Stomach (tissue), 4 donors: ENCODE results near the gene VSTM2L.

Experiments
- CTCF ChIP-seq, 7 experiments: fragments of 450-650 bp in 4 of 7; fragments of 200-600 bp in 3 of 7; sonication (generic) in 3 of 7; IDR thresholded peaks; one replicate each; pipeline ENCODE4 v1.5.1; 2016 to 2019; ENCODE audit warnings: antibody characterized with exemption in 7 of 7, control low read depth in 2 of 7, mild to moderate bottlenecking in 1 of 7
- EP300 ChIP-seq: sonication (generic); formaldehyde crosslinking; IDR thresholded peaks from one replicate; pipeline ENCODE4 v1.6.1; 2017; ENCODE audit warnings: antibody characterized with exemption
- POLR2A ChIP-seq, 4 donors: fragments of 450-650 bp; IDR thresholded peaks; one replicate each; pipeline ENCODE4 v1.6.1; 2016; ENCODE audit warnings: antibody characterized with exemption in 4 of 4, control low read depth in 2 of 4, mild to moderate bottlenecking in 1 of 4, moderate library complexity in 1 of 4
- POLR2AphosphoS5 ChIP-seq, 3 donors: sonication (generic); formaldehyde crosslinking; IDR thresholded peaks; one replicate each; pipeline ENCODE4 v1.6.1; 2016; ENCODE audit warnings: antibody characterized with exemption in 3 of 3

- TF ChIP-seq CTCF (IDR thresholded peaks at IDR 0.05): no peak
- no peak for TF ChIP-seq POLR2AphosphoS5 (IDR thresholded peaks at IDR 0.05)
- TF ChIP-seq EP300: no peak
- no peak for TF ChIP-seq POLR2A (IDR thresholded peaks at IDR 0.05)
These were observed 44.0 kb downstream of the VSTM2L start for GRCh38 chr20:37946946-37947345.
